Measurements from ENCODE around the gene MSH5. TPM values are rescaled to one million over a fixed set of nuclear protein-coding genes. Genes with fewer than 3 reads are reported as not detected.
"Not testable (repeated sequence)": the region's sequence is repeated elsewhere in the genome, so short reads cannot be mapped to it uniquely, and the experiment has no call there.

Gene MSH5
- total RNA-seq, 1 experiment from 2014 or later, result 13.4 TPM

DNA sequence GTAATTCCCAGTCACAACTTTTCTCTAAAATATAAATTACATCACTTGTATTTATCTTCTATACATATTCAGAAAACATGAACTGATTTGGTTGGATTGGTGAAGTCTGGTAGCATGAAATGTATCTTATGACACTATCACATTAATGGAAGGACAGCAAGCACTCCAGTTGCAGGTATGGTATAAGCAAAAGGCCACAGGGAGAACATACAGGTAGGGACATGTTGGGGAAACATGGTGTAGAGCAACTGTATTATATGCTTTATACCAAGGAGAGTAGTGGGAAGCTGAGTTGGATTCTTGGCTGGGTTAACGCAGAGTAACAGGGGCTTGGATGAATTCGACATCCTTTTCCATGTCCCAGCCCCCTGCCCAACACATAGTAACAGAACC, 57.2 kb downstream of the MSH5 start:
- Histone ChIP-seq H3K36me3 (peaks cover 13% of the 10 kb centered on the region), H3K4me3 (no peak overlapping the region), H3K9me3 (replicated peaks) (no peaks in the 10 kb centered on the region), H3K27ac (no peak overlapping the region), H3K27me3 (no peaks in the 10 kb centered on the region), H3K4me1 (no peaks in the 10 kb centered on the region)
- DNase-seq, result no peak

DNA sequence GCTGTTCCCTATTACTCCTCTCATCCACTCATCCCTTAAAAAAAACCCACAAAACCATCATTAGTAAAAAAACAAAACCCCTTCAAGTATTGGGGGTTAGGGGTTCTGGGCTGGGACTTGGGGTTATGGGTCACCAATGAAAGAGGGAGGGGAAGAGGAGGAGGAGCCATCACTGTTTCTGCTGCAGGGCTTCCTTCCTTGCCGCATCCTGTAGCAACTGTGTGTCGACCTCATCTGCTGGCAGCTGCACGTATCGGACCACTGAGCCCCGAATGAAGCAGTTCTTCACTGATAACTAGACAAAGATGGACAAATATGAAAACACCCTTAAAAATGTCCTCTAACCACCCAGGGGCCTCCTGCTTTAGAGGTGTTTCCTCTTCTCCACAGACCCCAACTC, 57.8 kb downstream of the MSH5 start:
- H3K4me1 ChIP-seq, result no peaks in the 10 kb centered on the region
- no peaks in the 10 kb centered on the region for H3K27me3 ChIP-seq
- DNase-seq, result no peak
- H3K27ac ChIP-seq, result no peak overlapping the region
- H3K36me3 ChIP-seq, result peaks cover 7% of the 10 kb centered on the region
- H3K9me3 ChIP-seq (replicated peaks), result no peaks in the 10 kb centered on the region
- no peak overlapping the region for H3K4me3 ChIP-seq

DNA sequence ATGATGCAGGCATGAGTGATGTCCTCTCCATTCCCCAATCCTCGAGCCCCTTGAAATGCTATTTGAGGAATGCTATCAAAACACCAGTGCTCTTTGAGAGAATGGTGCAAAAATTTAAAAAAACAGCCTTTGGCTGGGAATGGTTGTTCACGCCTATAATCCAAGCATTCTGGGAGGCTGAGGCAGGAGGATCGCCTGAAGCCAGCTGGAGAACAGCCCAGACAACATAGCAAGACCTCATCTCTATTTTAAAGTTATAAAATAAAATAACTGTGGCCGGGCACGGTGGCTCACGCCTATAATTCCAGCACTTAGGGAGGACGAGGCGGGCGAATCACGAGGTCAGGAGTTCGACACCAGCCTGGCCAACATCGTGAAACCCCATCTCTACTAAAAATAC, 60.0 kb downstream of the MSH5 start:
- H3K27ac ChIP-seq, result no peak overlapping the region
- DNase-seq, result no peak
- no peaks in the 10 kb centered on the region for H3K9me3 ChIP-seq (replicated peaks)
- no peaks in the 10 kb centered on the region for H3K4me1 ChIP-seq
- no peaks in the 10 kb centered on the region for H3K27me3 ChIP-seq
- H3K36me3 ChIP-seq, result peaks cover 4% of the 10 kb centered on the region
- no peak overlapping the region for H3K4me3 ChIP-seq

DNA sequence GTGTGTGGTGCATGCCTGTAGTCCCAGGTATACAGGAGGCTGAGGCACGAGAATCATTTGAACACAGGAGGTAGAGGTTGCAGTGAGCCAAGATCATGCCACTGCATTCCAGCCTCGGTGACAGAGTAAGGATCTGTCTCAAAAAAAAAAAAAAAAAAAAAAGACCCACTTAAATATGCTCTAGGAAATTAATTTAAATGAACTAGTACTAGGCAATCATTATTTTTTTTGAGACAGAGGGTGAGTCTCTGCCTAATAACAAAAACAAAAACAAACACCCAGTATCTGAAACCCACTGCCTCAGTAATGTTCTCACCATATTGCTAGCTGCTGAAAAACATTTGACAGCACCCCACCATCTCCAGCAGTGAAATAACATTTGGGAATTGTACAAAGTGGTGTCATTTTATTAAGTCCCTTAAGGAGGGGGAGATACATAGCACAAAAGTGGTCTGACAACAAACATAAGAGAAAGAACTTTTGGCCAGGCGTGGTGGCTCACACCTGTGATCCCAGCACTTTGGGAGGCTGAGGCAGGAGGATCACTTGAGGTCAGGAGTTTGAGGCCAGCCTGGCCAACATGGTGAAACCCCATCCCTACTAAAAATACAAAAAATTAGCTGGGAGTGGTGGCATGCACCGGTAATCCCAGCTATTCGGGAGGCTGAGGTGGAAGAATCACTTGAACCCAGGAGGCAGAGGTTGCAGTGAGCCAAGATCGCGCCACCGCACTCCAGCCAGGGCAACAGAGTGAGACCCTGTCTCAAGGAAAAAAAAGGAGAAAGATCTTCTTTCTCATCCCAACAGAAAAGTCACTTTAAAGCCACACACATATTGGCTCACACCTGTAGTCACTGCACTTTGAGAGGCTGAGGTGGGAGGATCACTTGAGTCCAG, 61.5 kb downstream of the MSH5 start:
- H3K36me3 ChIP-seq; DNase-seq; H3K27me3 ChIP-seq; H3K4me1 ChIP-seq; H3K27ac ChIP-seq; H3K9me3 ChIP-seq (replicated peaks); H3K4me3 ChIP-seq: not testable (repeated sequence)

DNA sequence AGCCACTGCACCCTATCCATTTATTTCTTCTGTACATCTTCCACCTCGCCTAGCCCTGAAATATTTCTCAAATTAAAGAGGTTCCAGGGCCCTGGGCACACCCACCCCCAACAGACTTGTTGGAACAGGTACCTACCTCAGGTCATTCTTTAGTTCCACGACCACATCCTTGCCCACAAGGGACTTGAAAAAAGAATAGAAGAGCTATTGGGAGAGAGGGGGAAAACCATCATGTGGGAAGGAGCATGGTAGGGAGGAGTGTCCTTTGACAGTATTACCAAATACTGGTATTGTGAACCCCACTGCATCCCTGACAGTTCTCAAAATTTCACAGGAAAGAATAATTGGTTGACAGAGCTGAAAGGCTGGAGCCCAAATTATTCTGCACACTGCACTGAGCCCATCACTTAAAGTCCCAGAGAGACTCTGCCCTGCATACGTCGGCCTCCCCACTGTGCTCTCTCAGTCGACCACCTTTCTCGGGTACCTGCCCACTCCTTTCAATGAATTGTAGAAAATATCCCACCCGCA, 66.2 kb downstream of the MSH5 start:
- DNase-seq, result no peak
- Histone ChIP-seq H3K4me1 (no peaks in the 10 kb centered on the region), H3K4me3 (peak overlapping the region; percentile 74)

DNA sequence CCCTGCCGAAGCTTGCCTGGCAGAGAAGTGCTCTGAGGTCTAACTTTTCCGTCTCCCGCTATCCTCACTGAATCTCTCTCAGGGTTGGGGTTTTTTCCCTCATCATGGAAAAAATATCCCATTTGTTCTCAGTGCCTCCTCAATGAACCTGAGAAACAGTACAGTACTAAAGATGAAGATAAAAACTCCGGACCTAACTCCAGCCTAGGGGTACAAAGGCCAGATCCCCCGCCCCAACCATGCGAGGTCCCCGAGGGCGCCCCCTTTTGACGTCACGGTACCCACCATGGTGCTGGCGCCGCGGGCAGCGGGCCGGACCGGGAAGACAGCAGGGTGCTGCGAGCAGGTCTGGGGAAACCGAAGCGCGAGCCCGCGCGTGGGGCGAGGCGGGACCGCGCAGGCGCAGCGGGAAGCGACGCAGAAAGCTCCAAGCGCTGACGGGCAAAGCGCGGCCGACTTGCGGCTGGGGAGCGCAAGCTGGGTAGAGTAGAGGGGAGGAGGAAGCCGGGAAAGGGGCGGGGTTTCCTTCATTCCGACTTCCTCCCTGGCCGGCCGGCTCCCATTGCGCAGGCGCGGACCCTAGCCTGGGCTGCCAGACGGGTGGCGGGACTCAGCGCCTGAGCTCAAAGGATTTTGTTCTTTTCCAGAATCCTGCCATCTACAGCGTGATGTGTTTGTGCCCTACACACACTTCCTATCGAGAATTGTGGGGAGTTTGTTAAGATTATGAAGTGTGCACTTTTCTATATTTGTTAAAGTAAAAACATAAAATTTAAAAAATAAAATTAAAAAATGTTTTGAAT, 66.9 kb downstream of the MSH5 start, which contains the start of gene LSM2:
TSS of gene LSM2 (minus strand) at position 497 of the 803 bp plus-strand sequence. CDS start at position 288, 209 bp downstream.
- H3K9me3 ChIP-seq (replicated peaks), result no peaks in the 10 kb centered on the region
- peak; percentile 97 to 98 for DNase-seq
- no peaks in the 10 kb centered on the region for H3K27me3 ChIP-seq
- peak within 1 kb of the TSS; percentile 74 for H3K4me3 ChIP-seq
- no peaks in the 10 kb centered on the region for H3K4me1 ChIP-seq
- H3K36me3 ChIP-seq, result peaks cover 4% of the 10 kb centered on the region; the same call in 1 of the 2 replicates
- H3K27ac ChIP-seq, result peak within 1 kb of the TSS; percentile 61

More for the DNA sequence above, 66.2 kb downstream of the MSH5 start:
- no peaks in the 10 kb centered on the region for H3K9me3 ChIP-seq (replicated peaks)
- H3K36me3 ChIP-seq, result peaks cover 4% of the 10 kb centered on the region; the same call in 1 of the 2 replicates
- H3K27ac ChIP-seq, result peak overlapping the region; percentile 61
- no peaks in the 10 kb centered on the region for H3K27me3 ChIP-seq

DNA sequence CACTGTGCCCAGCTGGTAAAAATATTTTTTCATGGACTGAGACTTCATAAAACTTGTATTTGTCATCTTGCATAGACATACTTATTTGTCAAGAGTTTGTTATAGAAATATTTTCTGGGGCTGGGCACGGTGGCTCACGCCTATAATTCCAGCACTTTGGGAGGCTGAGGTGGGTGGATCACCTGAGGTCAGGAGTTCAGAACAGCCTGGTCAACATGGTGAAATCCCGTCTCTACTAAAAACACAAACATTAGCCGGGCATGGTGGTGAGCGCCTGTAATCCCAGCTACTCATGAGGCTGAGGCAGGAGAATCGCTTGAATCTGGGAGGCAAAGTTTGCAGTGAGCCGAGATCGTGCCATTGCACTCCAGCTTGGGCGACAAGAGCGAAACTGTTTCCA, 68.8 kb downstream of the MSH5 start:
- H3K9me3 ChIP-seq (replicated peaks); H3K4me3 ChIP-seq; H3K27me3 ChIP-seq; DNase-seq; H3K4me1 ChIP-seq; H3K27ac ChIP-seq; H3K36me3 ChIP-seq: not testable (repeated sequence)

DNA sequence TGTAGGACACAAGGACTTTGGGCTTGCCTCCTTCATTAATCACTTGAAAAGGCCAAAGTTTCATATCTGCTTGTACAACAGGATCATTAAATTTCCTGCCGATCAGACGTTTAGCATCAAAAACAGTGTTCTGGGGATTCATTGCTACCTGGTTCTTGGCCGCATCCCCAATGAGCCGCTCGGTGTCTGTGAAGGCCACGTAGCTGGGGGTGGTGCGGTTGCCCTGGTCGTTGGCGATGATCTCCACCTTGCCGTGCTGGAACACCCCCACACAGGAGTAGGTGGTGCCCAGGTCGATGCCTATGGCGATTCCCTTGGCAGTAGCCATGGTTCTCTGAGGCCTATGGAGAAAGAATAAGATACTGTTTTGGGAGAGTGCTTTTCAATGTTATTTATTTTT, 71.8 kb downstream of the MSH5 start:
- Histone ChIP-seq H3K4me3 (no peak overlapping the region), H3K27ac (no peak overlapping the region), H3K9me3 (replicated peaks) (no peaks in the 10 kb centered on the region), H3K36me3 (no peaks in the 10 kb centered on the region), H3K27me3 (no peaks in the 10 kb centered on the region), H3K4me1 (no peaks in the 10 kb centered on the region)
- no peak for DNase-seq

Other genes starting within 250 kb of the MSH5 start
- gene MICB, start 241.9 kb upstream of the MSH5 start, total RNA-seq (2014; rRNA removed; shearing (Covaris generic)), result not detected in 2 replicates
- not detected in 2 replicates for gene MCCD1, start 211.0 kb upstream of the MSH5 start, total RNA-seq (2014; rRNA removed; shearing (Covaris generic))
- gene DDX39B, start 198.0 kb upstream of the MSH5 start, total RNA-seq (2014; rRNA removed; shearing (Covaris generic)), result 673 and 762 TPM in 2 replicates
- gene ATP6V1G2, start 193.4 kb upstream of the MSH5 start, total RNA-seq (2014; rRNA removed; shearing (Covaris generic)), result 0.91 and 1.4 TPM in 2 replicates
- gene NFKBIL1, start 192.4 kb upstream of the MSH5 start, total RNA-seq (2014; rRNA removed; shearing (Covaris generic)), result 8.5 and 10.6 TPM in 2 replicates
- not detected in 2 replicates for gene LTA, start 167.7 kb upstream of the MSH5 start, total RNA-seq (2014; rRNA removed; shearing (Covaris generic))
- not detected in 2 replicates for gene TNF, start 164.4 kb upstream of the MSH5 start, total RNA-seq (2014; rRNA removed; shearing (Covaris generic))
- gene LTB, start 157.6 kb upstream of the MSH5 start, total RNA-seq (2014; rRNA removed; shearing (Covaris generic)), result not detected in 2 replicates
- not detected in 2 replicates for gene LST1, start 153.7 kb upstream of the MSH5 start, total RNA-seq (2014; rRNA removed; shearing (Covaris generic))
- not detected in 2 replicates for gene NCR3, start 147.0 kb upstream of the MSH5 start, total RNA-seq (2014; rRNA removed; shearing (Covaris generic))
- gene AIF1, start 124.8 kb upstream of the MSH5 start, total RNA-seq (2014; rRNA removed; shearing (Covaris generic)), result not detected in 2 replicates
- 98.7 and 109 TPM in 2 replicates for gene PRRC2A, start 119.3 kb upstream of the MSH5 start, total RNA-seq (2014; rRNA removed; shearing (Covaris generic))
- gene BAG6, start 87.3 kb upstream of the MSH5 start, total RNA-seq (2014; rRNA removed; shearing (Covaris generic)), result 165 and 188 TPM in 2 replicates
- 1.8 and 2.0 TPM in 2 replicates for gene APOM, start 84.1 kb upstream of the MSH5 start, total RNA-seq (2014; rRNA removed; shearing (Covaris generic))
- gene C6orf47, start 79.2 kb upstream of the MSH5 start, total RNA-seq (2014; rRNA removed; shearing (Covaris generic)), result 17.6 and 19.0 TPM in 2 replicates
- gene GPANK1, start 75.0 kb upstream of the MSH5 start, total RNA-seq (2014; rRNA removed; shearing (Covaris generic)), result 19.5 and 23.6 TPM in 2 replicates
- 197 and 208 TPM in 2 replicates for gene CSNK2B, start 73.9 kb upstream of the MSH5 start, total RNA-seq (2014; rRNA removed; shearing (Covaris generic))
- 3.2 and 7.0 TPM in 2 replicates for gene LY6G5B, start 70.0 kb upstream of the MSH5 start, total RNA-seq (2014; rRNA removed; shearing (Covaris generic))
- 0.25 and 1.6 TPM in 2 replicates for gene LY6G5C, start 58.9 kb upstream of the MSH5 start, total RNA-seq (2014; rRNA removed; shearing (Covaris generic))
- gene ABHD16A, start 36.7 kb upstream of the MSH5 start, total RNA-seq (2014; rRNA removed; shearing (Covaris generic)), result 18.8 and 22.4 TPM in 2 replicates
- not detected in 2 replicates for gene LY6G6F, start 33.1 kb upstream of the MSH5 start, total RNA-seq (2014; rRNA removed; shearing (Covaris generic))
- not detected in 2 replicates for gene LY6G6D, start 24.7 kb upstream of the MSH5 start, total RNA-seq (2014; rRNA removed; shearing (Covaris generic))
- not detected in 2 replicates for gene LY6G6C, start 18.3 kb upstream of the MSH5 start, total RNA-seq (2014; rRNA removed; shearing (Covaris generic))
- 0.47 TPM in 1 of 2 replicates, not detected in the other for gene MPIG6B, start 16.6 kb upstream of the MSH5 start, total RNA-seq (2014; rRNA removed; shearing (Covaris generic))
- gene DDAH2, start 10.7 kb upstream of the MSH5 start, total RNA-seq (2014; rRNA removed; shearing (Covaris generic)), result 39.1 and 42.7 TPM in 2 replicates
- 210 and 234 TPM in 2 replicates for gene CLIC1, start 3.5 kb upstream of the MSH5 start, total RNA-seq (2014; rRNA removed; shearing (Covaris generic))
- 0.89 and 1.4 TPM in 2 replicates for gene SAPCD1, start 22.7 kb downstream of the MSH5 start, total RNA-seq (2014; rRNA removed; shearing (Covaris generic))
- 0.28 and 0.34 TPM in 2 replicates for gene VWA7, start 37.3 kb downstream of the MSH5 start, total RNA-seq (2014; rRNA removed; shearing (Covaris generic))
- 42.5 and 45.8 TPM in 2 replicates for gene VARS1, start 55.7 kb downstream of the MSH5 start, total RNA-seq (2014; rRNA removed; shearing (Covaris generic))
- 90.1 and 106 TPM in 2 replicates for gene LSM2, start 67.0 kb downstream of the MSH5 start, total RNA-seq (2014; rRNA removed; shearing (Covaris generic))
- 0.10 and 0.14 TPM in 2 replicates for gene HSPA1L, start 75.3 kb downstream of the MSH5 start, total RNA-seq (2014; rRNA removed; shearing (Covaris generic))
- gene HSPA1A, start 75.5 kb downstream of the MSH5 start, total RNA-seq (2014; rRNA removed; shearing (Covaris generic)), result 0.56 TPM in 1 of 2 replicates, not detected in the other
- 106 and 118 TPM in 2 replicates for gene HSPA1B, start 87.7 kb downstream of the MSH5 start, total RNA-seq (2014; rRNA removed; shearing (Covaris generic))
- gene NEU1, start 122.8 kb downstream of the MSH5 start, total RNA-seq (2014; rRNA removed; shearing (Covaris generic)), result 21.2 and 23.3 TPM in 2 replicates
- gene SLC44A4, start 139.0 kb downstream of the MSH5 start, total RNA-seq (2014; rRNA removed; shearing (Covaris generic)), result 0.12 TPM in 1 of 2 replicates, not detected in the other
- 42.1 and 48.4 TPM in 2 replicates for gene EHMT2, start 157.7 kb downstream of the MSH5 start, total RNA-seq (2014; rRNA removed; shearing (Covaris generic))
- gene ZBTB12, start 162.1 kb downstream of the MSH5 start, total RNA-seq (2014; rRNA removed; shearing (Covaris generic)), result 4.8 and 5.4 TPM in 2 replicates
- 1.2 and 1.5 TPM in 2 replicates for gene C2, start 187.7 kb downstream of the MSH5 start, total RNA-seq (2014; rRNA removed; shearing (Covaris generic))
- gene CFB, start 206.1 kb downstream of the MSH5 start, total RNA-seq (2014; rRNA removed; shearing (Covaris generic)), result not detected in 2 replicates
- gene NELFE, start 219.0 kb downstream of the MSH5 start, total RNA-seq (2014; rRNA removed; shearing (Covaris generic)), result 66.3 and 70.1 TPM in 2 replicates
- 27.3 and 37.4 TPM in 2 replicates for gene SKIC2, start 219.2 kb downstream of the MSH5 start, total RNA-seq (2014; rRNA removed; shearing (Covaris generic))
- gene DXO, start 232.1 kb downstream of the MSH5 start, total RNA-seq (2014; rRNA removed; shearing (Covaris generic)), result 13.8 and 17.8 TPM in 2 replicates
- gene C4A, start 242.1 kb downstream of the MSH5 start, total RNA-seq (2014; rRNA removed; shearing (Covaris generic)), result 0.81 and 2.5 TPM in 2 replicates